SH-SY5Y (cell line): Measurements from ENCODE around the gene EEFSEC.

Experiments
- GATA2 ChIP-seq: IDR thresholded peaks from 2 replicates; pipeline ENCODE4 v1.6.1; 2011; ENCODE audit warnings: mild to moderate bottlenecking, low read depth, low read length
- GATA3 ChIP-seq: IDR thresholded peaks from 2 replicates; pipeline ENCODE4 v1.6.1; 2011; ENCODE audit warnings: low read depth, mild to moderate bottlenecking, low read length, moderate library complexity

- TF ChIP-seq GATA2 (no peak), GATA3 (no peak)
Measured at GRCh38 chr3:128122013-128122412, 31.3 kb upstream of the EEFSEC start.
